HCT116 (cell line): ENCODE results near the gene SLC35G3. TPM values are rescaled to one million over a fixed set of nuclear protein-coding genes. Genes with fewer than 3 reads are reported as not detected.

Source experiments
- ATAC-seq: fragments of 200-7000 bp; cut with Tn5 transposase; 2 replicates; pipeline ENCODE4 v1.9.1; 2020; ENCODE audit warnings: mild to moderate bottlenecking, moderate library complexity
- BruUV-seq: library from RNA; stranded (reverse); fragments of 400-500 nt; replicated peaks from 2 replicates; lab custom pipeline; 2021; lab: Mats Ljungman, UMichigan
- CTCF ChIA-PET: fragments of 300-600 bp; sonication (Branson Sonifier 250); formaldehyde crosslinking; loops from one replicate; lab custom pipeline; 2021; ENCODE audit warnings: antibody characterized with exemption; lab: Charles Lee
- POLR2A ChIA-PET: fragments of 300-600, 350-600 bp; sonication (Branson Sonifier 250); formaldehyde crosslinking; loops from one replicate; lab custom pipeline; 2021; ENCODE audit warnings: antibody characterized with exemption; lab: Charles Lee
- RAD21 ChIA-PET, 2 experiments: fragments of 300-600 bp; sonication (Branson Sonifier 250); formaldehyde crosslinking; loops; one replicate each; lab custom pipeline; 2023; ENCODE audit warnings: low total read pairs in 2 of 2; ENCODE audit not compliant: uncharacterized antibody in 2 of 2, unreplicated experiment in 2 of 2, low non-redundant PET in 1 of 2; lab: Charles Lee
- DNase-seq: peaks from one replicate; pipeline ENCODE4 v3.0.0-alpha.2; 2010; ENCODE audit warnings: low read depth, low spot score
- H2AFZ ChIP-seq: fragments of 200-600 bp; shearing (Covaris generic), sonication (generic); 2 replicates; pipeline ENCODE4 v1.6.1; 2017; ENCODE audit warnings: low read depth, mixed run types, mixed read lengths, antibody characterized with exemption, low read length; ENCODE audit not compliant: poor library complexity, severe bottlenecking
- H3K27ac ChIP-seq: 2 replicates; pipeline ENCODE4 v1.5.1; 2012; ENCODE audit warnings: low read depth, low read length
- H3K27me3 ChIP-seq: fragments of 200-600 bp; sonication (generic); 2 replicates; pipeline ENCODE4 v1.6.1; 2016; ENCODE audit warnings: mixed run types, low read length, mixed read lengths; ENCODE audit not compliant: insufficient read depth
- H3K36me3 ChIP-seq, 2 experiments: fragments of 200-500 bp in 1 of 2; fragments of 200-600 bp in 1 of 2; sonication (Bioruptor generic) in 1 of 2; sonication (generic) in 1 of 2; 2 replicates each; pipeline versions ENCODE4 v1.5.1 to v1.6.1; 2014 to 2016; ENCODE audit warnings: low read length in 2 of 2, inconsistent platforms in 1 of 2, mixed read lengths in 1 of 2, mixed run types in 1 of 2; ENCODE audit not compliant: insufficient read depth in 2 of 2, control insufficient read depth in 1 of 2
- H3K4me1 ChIP-seq, 2 experiments: fragments of 200-600 bp in 1 of 2; sonication (generic) in 1 of 2; 2 replicates each; pipeline versions ENCODE4 v1.5.1 to v1.6.1; 2012 to 2017; ENCODE audit warnings: low read length in 2 of 2, inconsistent platforms in 1 of 2, mild to moderate bottlenecking in 1 of 2, mixed read lengths in 1 of 2, mixed run types in 1 of 2, moderate library complexity in 1 of 2; ENCODE audit not compliant: insufficient read depth in 2 of 2, control insufficient read depth in 1 of 2
- H3K4me2 ChIP-seq: fragments of 200-600 bp; sonication (generic); 2 replicates; pipeline ENCODE4 v1.6.1; 2017; ENCODE audit warnings: mixed run types, low read length, mixed read lengths
- H3K4me3 ChIP-seq, 2 experiments: fragments of 200-600 bp in 1 of 2; sonication (generic) in 1 of 2; replicated peaks in 1 of 2; 2 replicates each; pipeline ENCODE4 v1.5.1; 2011 to 2016; ENCODE audit warnings: low read length in 2 of 2, control low read depth in 1 of 2, low read depth in 1 of 2, mild to moderate bottlenecking in 1 of 2, mixed read lengths in 1 of 2, mixed run types in 1 of 2
- H3K79me2 ChIP-seq: fragments of 200-600 bp; sonication (generic); 2 replicates; pipeline ENCODE4 v1.6.1; 2017; ENCODE audit warnings: mild to moderate bottlenecking, mixed run types, low read length, moderate library complexity, mixed read lengths; ENCODE audit not compliant: insufficient read depth
- H3K9ac ChIP-seq: fragments of 200-600 bp; sonication (generic); 2 replicates; pipeline ENCODE4 v1.6.1; 2016; ENCODE audit warnings: low read length, mixed read lengths
- H3K9me2 ChIP-seq: fragments of 200-600 bp; sonication (generic), shearing (Covaris generic); 2 replicates; pipeline ENCODE4 v1.6.1; 2017; ENCODE audit warnings: mixed run types, mild to moderate bottlenecking, moderate library complexity; ENCODE audit not compliant: insufficient read depth
- H3K9me3 ChIP-seq, 2 experiments: fragments of 200-500 bp in 1 of 2; fragments of 200-600 bp in 1 of 2; sonication (Bioruptor generic) in 1 of 2; sonication (generic) in 1 of 2; 2 replicates each; pipeline ENCODE4 v1.6.1; 2014 to 2017; ENCODE audit warnings: low read length in 2 of 2, mixed read lengths in 2 of 2, inconsistent platforms in 1 of 2, low read depth in 1 of 2, mild to moderate bottlenecking in 1 of 2, mixed run types in 1 of 2, moderate library complexity in 1 of 2; ENCODE audit not compliant: control insufficient read depth in 1 of 2, insufficient read depth in 1 of 2
- H4K20me1 ChIP-seq: fragments of 200-600 bp; sonication (generic), shearing (Covaris generic); 2 replicates; pipeline ENCODE4 v1.6.1; 2017; ENCODE audit warnings: mixed run types, mild to moderate bottlenecking, moderate library complexity; ENCODE audit not compliant: insufficient read depth
- CEBPB ChIP-seq: IDR thresholded peaks from 2 replicates; pipeline ENCODE4 v1.6.1; 2012; ENCODE audit warnings: low read depth
- REST ChIP-seq: IDR thresholded peaks from 2 replicates; pipeline ENCODE4 v1.6.1; 2012; ENCODE audit warnings: low read depth
- SP1 ChIP-seq: IDR thresholded peaks from 2 replicates; pipeline ENCODE4 v1.6.1; 2012; ENCODE audit warnings: low read depth
- intact Hi-C: fragments of 100-400 bp; cut with micrococcal nuclease; formaldehyde crosslinking; loops from 2 replicates; pipeline ENCODE4 v1.10.0; 2022
- total RNA-seq: library from RNA; stranded (reverse); gene quantifications from one replicate; pipeline ENCODE4 v1.2.1, GENCODE V29; 2021; ENCODE audit not compliant: unreplicated experiment
- TF ChIP-seq, protein P1 (sequence below), 3 experiments: fragments of 200-600 bp in 1 of 3; sonication (generic) in 1 of 3; IDR thresholded peaks in 2 of 3; conservative IDR thresholded peaks in 1 of 3; 2 replicates each; pipeline ENCODE4 v1.5.1; 2012 to 2017; ENCODE audit warnings: low read depth in 2 of 3, low read length in 2 of 3, antibody characterized with exemption in 1 of 3, borderline replicate concordance in 1 of 3, control low read depth in 1 of 3, mild to moderate bottlenecking in 1 of 3, mixed read lengths in 1 of 3, mixed run types in 1 of 3, moderate library complexity in 1 of 3; ENCODE audit not compliant: insufficient read depth in 1 of 3

The SLC35G3 gene
- total RNA-seq, 1 experiment from 2014 or later, result not detected

GRCh38 chr17:35238821-35239220 is 44.6 kb upstream of the SLC35G3 start:
- Histone ChIP-seq H3K4me3 (no peak overlapping the region), H3K4me1 (peaks cover 9 to 14% of the 10 kb centered on the region in 2 experiments), H3K79me2 (no peaks in the 10 kb centered on the region), H3K36me3 (no peaks in the 10 kb centered on the region), H3K27me3 (no peaks in the 10 kb centered on the region), H4K20me1 (no peaks in the 10 kb centered on the region), H2AFZ (no peak overlapping the region), H3K27ac (no peak overlapping the region), H3K4me2 (no peak overlapping the region), H3K9me2 (no peaks in the 10 kb centered on the region), H3K9ac (no peak overlapping the region), H3K9me3 (no peaks in the 10 kb centered on the region)
- ChIA-PET RAD21 (no interaction called here), CTCF (no interaction called here), POLR2A (no interaction called here)
- no TSS peak for BruUV-seq
- DNase-seq, result no peak
- TF ChIP-seq SP1, result no peak
- no peak for TF ChIP-seq REST
- TF ChIP-seq, protein P1, sequence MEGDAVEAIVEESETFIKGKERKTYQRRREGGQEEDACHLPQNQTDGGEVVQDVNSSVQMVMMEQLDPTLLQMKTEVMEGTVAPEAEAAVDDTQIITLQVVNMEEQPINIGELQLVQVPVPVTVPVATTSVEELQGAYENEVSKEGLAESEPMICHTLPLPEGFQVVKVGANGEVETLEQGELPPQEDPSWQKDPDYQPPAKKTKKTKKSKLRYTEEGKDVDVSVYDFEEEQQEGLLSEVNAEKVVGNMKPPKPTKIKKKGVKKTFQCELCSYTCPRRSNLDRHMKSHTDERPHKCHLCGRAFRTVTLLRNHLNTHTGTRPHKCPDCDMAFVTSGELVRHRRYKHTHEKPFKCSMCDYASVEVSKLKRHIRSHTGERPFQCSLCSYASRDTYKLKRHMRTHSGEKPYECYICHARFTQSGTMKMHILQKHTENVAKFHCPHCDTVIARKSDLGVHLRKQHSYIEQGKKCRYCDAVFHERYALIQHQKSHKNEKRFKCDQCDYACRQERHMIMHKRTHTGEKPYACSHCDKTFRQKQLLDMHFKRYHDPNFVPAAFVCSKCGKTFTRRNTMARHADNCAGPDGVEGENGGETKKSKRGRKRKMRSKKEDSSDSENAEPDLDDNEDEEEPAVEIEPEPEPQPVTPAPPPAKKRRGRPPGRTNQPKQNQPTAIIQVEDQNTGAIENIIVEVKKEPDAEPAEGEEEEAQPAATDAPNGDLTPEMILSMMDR (IDR thresholded peaks at IDR 0.05 in 2 of 3, conservative IDR thresholded peaks at IDR 0.05 in 1 of 3; ENCODE audit: borderline replicate concordance in 1 of 3, insufficient read depth in 1 of 3, low read depth in 2 of 3, low read length in 2 of 3), result no peak
- no peak for TF ChIP-seq CEBPB
- ATAC-seq, result no peak
- intact Hi-C loops, result no loop called here
